Activated CD4-positive, alpha-beta T cell treated with anti-CD3 and anti-CD28 coated beads, Interleukin-10, Interleukin-2, amounts not matched to agents 100 ng/mL and 50 ng/mL, durations not matched to agents 16 hours and 8 hours (primary cell): ENCODE measurements around the gene GAB2.

ENCODE experiments used
- DNase-seq: peaks from one replicate; pipeline ENCODE4 v3.0.0-alpha.2; 2020

GAB2 gene

GRCh38 chr11:78171951-78172350 is 245.7 kb downstream of the GAB2 start:
- DNase-seq, result no peak

- no peak for DNase-seq
Observed at GRCh38 chr11:78170874-78171549, 246.6 kb downstream of the GAB2 start.

- DNase-seq, result no peak
Observed at GRCh38 chr11:78170413-78170812, 247.2 kb downstream of the GAB2 start.

- no peak for DNase-seq
Observed at GRCh38 chr11:78168539-78169477, 248.8 kb downstream of the GAB2 start.

DNA sequence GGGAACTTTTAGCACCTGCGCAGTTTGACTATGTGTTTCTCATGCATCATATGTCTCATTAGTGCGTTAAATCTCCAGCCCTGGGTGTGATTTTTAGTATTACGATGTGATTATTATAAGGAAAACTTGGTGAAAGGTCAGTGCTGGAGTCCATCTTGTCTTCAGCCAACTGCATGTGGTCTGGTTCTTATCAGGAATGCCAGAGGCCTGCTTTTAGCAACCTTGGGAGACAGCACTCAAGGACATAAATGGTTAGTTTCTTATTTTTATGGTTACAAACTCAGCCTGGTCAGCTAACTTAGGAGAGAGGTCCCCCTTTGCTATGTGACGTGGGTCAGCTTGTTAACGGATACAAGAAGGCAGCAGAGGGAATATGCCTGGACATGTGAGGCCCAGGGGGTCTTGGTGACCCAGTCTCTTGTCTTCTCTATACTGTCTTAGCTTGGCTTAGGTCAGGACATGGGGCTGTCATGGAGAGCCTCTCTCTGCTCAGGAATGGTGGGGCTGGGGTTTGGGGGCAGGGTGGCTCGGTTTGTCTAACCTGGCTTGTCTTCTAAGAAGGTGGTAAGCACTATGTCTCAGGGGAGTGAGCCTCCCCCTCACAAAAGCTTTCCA is 250.7 kb downstream of the GAB2 start:
- DNase-seq, result no peak
